Osteoblast (primary cell): ENCODE results near the gene PEX12. TPM values are rescaled to one million over a fixed set of nuclear protein-coding genes. Genes with fewer than 3 reads are reported as not detected.

Experiments
- DNase-seq: peaks from one replicate; pipeline ENCODE4 v3.0.0; 2011; ENCODE audit warnings: low spot score, mixed read lengths; ENCODE audit not compliant: insufficient read length; ENCODE audit errors: missing footprints
- H2AFZ ChIP-seq: 2 replicates; pipeline ENCODE4 v1.6.0; 2011; ENCODE audit warnings: mild to moderate bottlenecking, low read length
- H3K27ac ChIP-seq: 2 replicates; pipeline ENCODE4 v1.5.1; 2011; ENCODE audit warnings: mild to moderate bottlenecking, low read depth, low read length, moderate library complexity
- H3K27me3 ChIP-seq: 2 replicates; pipeline ENCODE4 v1.6.0; 2012; ENCODE audit warnings: mild to moderate bottlenecking, control low read depth, inconsistent platforms, low read length, moderate library complexity; ENCODE audit not compliant: insufficient read depth
- H3K36me3 ChIP-seq: 2 replicates; pipeline ENCODE4 v1.5.1; 2011; ENCODE audit warnings: mild to moderate bottlenecking, low read length, control low read depth, moderate library complexity; ENCODE audit not compliant: insufficient read depth
- H3K4me1 ChIP-seq: 2 replicates; pipeline ENCODE4 v1.5.1; 2011; ENCODE audit warnings: mild to moderate bottlenecking, low read length, control low read depth, moderate library complexity; ENCODE audit not compliant: insufficient read depth
- H3K4me2 ChIP-seq: 2 replicates; pipeline ENCODE4 v1.6.0; 2011; ENCODE audit warnings: mild to moderate bottlenecking, low read length; ENCODE audit not compliant: insufficient read depth
- H3K4me3 ChIP-seq: fragments of 200-600 bp; sonication (generic); 3 replicates; pipeline ENCODE4 v1.5.1; 2012; ENCODE audit warnings: mild to moderate bottlenecking, low read length, inconsistent platforms; ENCODE audit not compliant: insufficient read depth
- H3K79me2 ChIP-seq: 2 replicates; pipeline ENCODE4 v1.6.0; 2012; ENCODE audit warnings: mild to moderate bottlenecking, low read length, control low read depth, inconsistent platforms; ENCODE audit not compliant: insufficient read depth
- H3K9me3 ChIP-seq: 2 replicates; pipeline ENCODE4 v1.5.1; 2011; ENCODE audit warnings: low read depth, low read length, control low read depth
- H4K20me1 ChIP-seq: 2 replicates; pipeline ENCODE4 v1.6.0; 2012; ENCODE audit warnings: mild to moderate bottlenecking, low read length, control low read depth; ENCODE audit not compliant: insufficient read depth
- total RNA-seq: library from RNA; depleted of rRNA; stranded (reverse); fragments of >200 nt; gene quantifications from 2 replicates; pipeline ENCODE4 v1.2.3, GENCODE V29; 2012
- TF ChIP-seq, protein P1 (sequence below): IDR thresholded peaks from 2 replicates; pipeline ENCODE4 v1.5.1; 2011; ENCODE audit warnings: mild to moderate bottlenecking, low read depth, low read length, moderate library complexity; ENCODE audit errors: extremely low read depth

PEX12 gene
- total RNA-seq, 1 donor, result 8.0 TPM

DNA sequence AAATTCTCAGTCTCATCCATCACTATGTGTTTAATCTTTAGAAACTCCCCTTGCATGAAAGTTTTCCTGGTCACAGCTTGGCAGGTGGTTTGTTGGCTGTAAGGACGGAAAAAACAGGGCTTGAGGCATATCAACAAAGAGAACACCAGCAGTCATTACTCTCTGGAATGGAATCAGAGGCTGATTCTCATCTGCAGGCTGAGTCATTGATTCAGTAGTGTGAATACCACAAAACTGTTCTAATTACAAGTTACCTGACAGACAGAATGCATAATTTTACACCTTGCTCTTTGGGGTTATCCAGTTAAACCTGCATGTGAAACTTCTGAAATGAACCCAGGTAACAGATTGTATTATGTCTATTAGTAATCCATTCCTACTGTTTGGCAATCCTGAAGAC is 29.4 kb downstream of the PEX12 start:
- peaks cover 38% of the 10 kb centered on the region for H3K27me3 ChIP-seq
- H3K27ac ChIP-seq, result no peak overlapping the region

DNA sequence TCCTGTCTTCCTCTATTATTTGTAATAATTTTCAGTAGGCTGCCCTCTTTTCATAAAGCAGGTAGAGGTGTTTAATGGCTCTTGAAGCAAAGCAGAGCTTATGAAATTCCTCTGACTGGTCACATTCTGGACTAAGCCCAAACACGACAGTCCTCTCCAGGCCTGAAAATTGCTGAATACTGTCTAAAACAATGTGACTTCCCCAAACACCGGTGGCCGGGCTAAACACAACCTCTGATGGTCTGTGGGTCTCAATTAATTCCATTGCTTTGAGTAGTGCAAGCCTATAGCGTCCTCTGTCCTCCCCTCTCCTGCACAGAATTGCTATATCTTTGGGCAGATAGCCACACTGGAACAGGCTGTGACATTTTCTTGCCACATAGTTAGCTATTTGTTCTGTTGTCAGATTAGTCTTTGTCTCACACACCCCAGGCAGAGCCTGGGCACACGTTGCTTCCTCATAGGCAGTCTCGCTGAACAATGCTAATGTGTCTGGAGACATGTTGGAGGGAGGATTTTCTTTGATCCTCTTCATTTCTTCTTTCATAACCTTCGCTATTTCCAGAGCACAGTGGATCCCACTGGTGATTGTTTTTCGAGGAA is 30.1 kb downstream of the PEX12 start:
- Histone ChIP-seq H4K20me1 (no peaks in the 10 kb centered on the region), H3K4me1 (no peaks in the 10 kb centered on the region), H3K4me2 (no peak overlapping the region), H3K4me3 (no peak overlapping the region), H3K27me3 (peaks cover 37% of the 10 kb centered on the region), H3K36me3 (no peaks in the 10 kb centered on the region), H2AFZ (no peak overlapping the region), H3K9me3 (no peaks in the 10 kb centered on the region), H3K27ac (no peak overlapping the region), H3K79me2 (no peaks in the 10 kb centered on the region)
- TF ChIP-seq, protein P1, sequence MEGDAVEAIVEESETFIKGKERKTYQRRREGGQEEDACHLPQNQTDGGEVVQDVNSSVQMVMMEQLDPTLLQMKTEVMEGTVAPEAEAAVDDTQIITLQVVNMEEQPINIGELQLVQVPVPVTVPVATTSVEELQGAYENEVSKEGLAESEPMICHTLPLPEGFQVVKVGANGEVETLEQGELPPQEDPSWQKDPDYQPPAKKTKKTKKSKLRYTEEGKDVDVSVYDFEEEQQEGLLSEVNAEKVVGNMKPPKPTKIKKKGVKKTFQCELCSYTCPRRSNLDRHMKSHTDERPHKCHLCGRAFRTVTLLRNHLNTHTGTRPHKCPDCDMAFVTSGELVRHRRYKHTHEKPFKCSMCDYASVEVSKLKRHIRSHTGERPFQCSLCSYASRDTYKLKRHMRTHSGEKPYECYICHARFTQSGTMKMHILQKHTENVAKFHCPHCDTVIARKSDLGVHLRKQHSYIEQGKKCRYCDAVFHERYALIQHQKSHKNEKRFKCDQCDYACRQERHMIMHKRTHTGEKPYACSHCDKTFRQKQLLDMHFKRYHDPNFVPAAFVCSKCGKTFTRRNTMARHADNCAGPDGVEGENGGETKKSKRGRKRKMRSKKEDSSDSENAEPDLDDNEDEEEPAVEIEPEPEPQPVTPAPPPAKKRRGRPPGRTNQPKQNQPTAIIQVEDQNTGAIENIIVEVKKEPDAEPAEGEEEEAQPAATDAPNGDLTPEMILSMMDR, result no peak
- DNase-seq, result no peak

More for the DNA sequence above, 29.4 kb downstream of the PEX12 start:
- no peaks in the 10 kb centered on the region for H3K4me1 ChIP-seq
- H3K4me2 ChIP-seq, result no peak overlapping the region
- H3K36me3 ChIP-seq, result no peaks in the 10 kb centered on the region
- no peak overlapping the region for H2AFZ ChIP-seq
- no peaks in the 10 kb centered on the region for H4K20me1 ChIP-seq
- no peak for DNase-seq
- no peaks in the 10 kb centered on the region for H3K79me2 ChIP-seq
- H3K4me3 ChIP-seq, result no peak overlapping the region
- TF ChIP-seq, protein P1, result no peak
- no peaks in the 10 kb centered on the region for H3K9me3 ChIP-seq

DNA sequence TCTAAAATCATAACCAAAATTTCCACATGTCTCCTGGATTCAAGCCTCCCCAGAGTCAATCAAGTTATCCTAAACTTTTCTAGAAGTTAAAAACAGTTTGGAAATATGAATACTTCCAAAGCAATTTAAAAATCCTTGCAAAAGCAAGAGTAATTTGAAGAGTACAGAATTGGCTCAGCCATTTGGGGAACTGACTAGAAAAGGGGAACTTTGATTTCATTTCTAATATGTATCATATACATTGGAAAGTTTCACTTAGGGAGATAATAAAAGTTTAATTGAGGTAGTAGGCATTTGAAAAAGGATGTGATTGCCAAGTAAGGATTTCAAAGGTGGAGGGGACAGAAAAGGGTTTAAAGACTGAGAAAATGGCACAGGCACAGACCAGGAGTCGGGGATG is 31.9 kb downstream of the PEX12 start:
- Histone ChIP-seq H3K4me3 (no peak overlapping the region), H3K4me2 (no peak overlapping the region), H3K4me1 (no peaks in the 10 kb centered on the region), H3K9me3 (no peaks in the 10 kb centered on the region), H2AFZ (no peak overlapping the region), H3K27ac (no peak overlapping the region), H4K20me1 (no peaks in the 10 kb centered on the region), H3K79me2 (no peaks in the 10 kb centered on the region), H3K36me3 (no peaks in the 10 kb centered on the region), H3K27me3 (peaks cover 30% of the 10 kb centered on the region)
- TF ChIP-seq, protein P1, result no peak
- DNase-seq, result no peak

DNA sequence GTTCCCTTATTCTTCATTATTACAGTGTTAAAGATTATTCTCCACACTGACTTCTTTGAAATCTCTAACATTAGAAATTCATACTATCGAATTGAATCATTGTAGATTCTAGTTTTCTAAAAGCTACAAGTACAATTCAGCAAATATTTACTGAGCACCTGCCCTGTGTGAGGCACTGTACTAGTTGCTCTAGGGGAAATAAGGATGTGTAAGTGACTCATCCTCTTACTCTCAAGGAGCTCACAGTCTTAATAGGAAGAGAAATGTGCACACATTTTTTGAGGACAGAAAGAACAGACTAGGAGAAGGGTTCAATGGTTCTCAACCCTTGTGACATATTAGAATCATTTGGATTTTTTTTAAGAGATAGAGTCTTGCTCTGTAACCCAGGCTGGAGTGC is 33.2 kb downstream of the PEX12 start:
- Histone ChIP-seq H3K4me1 (no peaks in the 10 kb centered on the region), H3K9me3 (no peaks in the 10 kb centered on the region), H2AFZ (no peak overlapping the region), H3K36me3 (no peaks in the 10 kb centered on the region), H3K4me2 (no peak overlapping the region), H3K79me2 (no peaks in the 10 kb centered on the region), H3K4me3 (no peak overlapping the region), H3K27ac (no peak overlapping the region), H3K27me3 (peaks cover 30% of the 10 kb centered on the region), H4K20me1 (no peaks in the 10 kb centered on the region)
- TF ChIP-seq, protein P1, result no peak
- no peak for DNase-seq
